Measurements from ENCODE around the gene HTRA3.

HTRA3 gene

DNA sequence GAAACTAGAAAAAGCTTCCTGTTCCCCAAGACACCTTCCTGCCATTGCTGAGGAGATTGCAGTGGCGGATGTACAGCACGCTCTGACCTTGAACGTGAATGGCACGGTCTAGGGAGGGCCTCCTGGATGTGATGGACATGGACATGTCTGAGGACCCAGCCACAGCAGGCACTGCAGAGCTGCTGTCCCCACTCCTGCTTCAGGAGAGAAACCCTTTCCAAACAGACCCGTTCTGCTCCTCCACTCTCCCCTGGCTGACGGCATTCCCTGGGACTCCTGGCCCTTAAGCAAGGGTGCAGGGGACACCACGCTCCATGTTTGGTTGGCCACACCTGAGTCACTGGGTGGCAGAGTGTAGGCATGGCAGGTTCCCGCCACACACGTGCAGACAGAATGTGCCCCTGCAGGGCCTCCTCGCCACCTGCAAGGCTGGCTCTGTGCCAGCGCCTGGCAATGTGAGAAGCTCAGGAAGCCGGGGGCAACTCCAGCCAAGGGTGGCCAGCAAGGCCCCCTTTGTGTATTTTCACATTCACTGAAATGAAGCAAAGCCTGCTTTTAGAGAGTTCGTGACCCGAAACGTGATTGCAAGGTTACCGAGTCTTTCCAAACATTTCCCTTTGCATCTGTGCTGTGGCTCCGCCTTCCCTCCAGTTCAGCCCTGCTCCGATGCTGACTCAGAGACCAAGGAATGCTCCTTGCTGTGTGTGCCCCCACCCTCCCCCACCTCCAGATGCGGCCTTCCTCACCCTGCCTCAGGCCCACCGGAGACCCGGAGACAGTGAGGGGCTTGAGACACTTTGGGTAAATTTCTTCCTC is 46.1 kb downstream of the HTRA3 start:
- no peak for DNase-seq

- no peak for DNase-seq
These were observed 46.8 kb downstream of the HTRA3 start for GRCh38 chr4:8316251-8316771.

- DNase-seq: no peak
These were observed 47.4 kb downstream of the HTRA3 start for GRCh38 chr4:8316911-8317351.

DNA sequence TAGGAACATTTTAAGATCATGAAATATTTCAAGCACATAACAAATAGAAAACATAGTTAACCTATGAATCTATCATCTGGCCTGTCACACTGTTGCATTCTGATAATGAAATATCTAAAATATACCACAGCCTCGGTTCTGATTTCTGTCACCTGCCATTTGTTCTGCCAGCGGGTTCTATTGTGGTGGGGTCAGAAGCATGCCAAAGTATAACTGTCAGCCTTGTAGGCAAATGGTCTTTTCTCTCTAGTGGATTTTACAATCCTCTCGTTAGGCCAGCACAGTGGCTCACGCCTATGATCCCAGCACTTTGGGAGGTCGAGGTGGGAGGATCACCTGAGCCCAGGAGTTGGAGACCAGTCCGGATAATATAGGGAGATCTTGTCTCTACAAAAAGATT is 47.9 kb downstream of the HTRA3 start:
- no peak for DNase-seq

DNA sequence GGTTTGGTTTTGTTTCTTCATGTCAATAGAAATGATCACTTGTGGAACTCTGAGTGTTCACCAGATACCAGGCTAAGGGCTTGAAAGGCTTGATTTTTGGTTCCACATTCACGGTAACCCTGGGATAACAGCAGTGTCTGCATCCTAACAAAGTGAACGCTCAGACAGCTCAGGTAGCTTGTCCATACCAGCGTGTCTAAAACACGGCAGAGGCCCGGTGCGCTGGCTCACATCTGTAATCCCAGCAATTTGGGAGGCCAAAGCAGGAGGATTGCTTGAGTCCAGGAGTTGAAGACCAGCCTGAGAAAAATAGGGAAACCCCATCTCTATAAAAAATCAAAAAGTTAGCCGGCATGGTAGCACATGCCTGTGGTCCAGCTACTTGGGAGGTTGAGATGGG is 49.0 kb downstream of the HTRA3 start:
- no peak for DNase-seq

DNA sequence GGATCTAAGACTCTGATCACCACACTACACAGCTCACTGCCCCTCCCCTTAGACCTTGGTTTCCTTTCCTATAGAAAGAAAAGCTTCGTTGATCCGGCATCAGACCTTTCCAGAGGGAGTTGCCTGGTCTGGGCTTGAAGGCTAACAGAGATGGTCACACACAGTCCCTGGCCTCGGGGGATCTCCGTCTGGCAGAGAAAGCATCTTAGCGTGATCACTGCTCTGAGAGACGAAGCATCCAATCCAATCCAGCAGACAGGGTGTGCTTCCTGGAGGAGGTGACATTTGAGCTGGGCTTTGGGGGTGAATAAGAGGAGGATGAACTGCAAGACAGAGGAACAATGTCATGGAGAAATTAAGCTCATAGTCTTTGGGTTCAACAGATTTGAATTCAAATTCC is 49.5 kb downstream of the HTRA3 start:
- no peak for DNase-seq

- no peak for DNase-seq
These were observed 50.3 kb downstream of the HTRA3 start for GRCh38 chr4:8319731-8320385.

DNA sequence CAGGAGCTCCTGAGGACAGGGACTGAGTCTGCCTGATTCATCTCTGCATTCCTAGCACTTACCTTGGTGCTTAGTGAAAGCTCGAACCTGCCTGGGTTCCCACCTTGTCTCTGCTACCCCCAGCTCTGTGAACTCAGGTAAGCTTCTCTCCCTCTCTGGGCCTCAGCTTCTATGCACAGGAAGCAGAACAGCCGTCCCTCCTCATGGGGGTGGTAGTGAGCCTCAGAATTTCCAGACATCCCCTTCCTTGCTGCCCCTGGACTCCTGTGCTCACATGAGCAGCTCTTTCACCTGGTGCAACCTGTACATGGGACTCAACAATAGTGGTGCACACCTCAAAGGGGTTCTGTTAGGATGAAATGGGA is 50.8 kb downstream of the HTRA3 start:
- DNase-seq: no peak

- no peak for DNase-seq
These were observed 51.7 kb downstream of the HTRA3 start for GRCh38 chr4:8321220-8321619.

DNA sequence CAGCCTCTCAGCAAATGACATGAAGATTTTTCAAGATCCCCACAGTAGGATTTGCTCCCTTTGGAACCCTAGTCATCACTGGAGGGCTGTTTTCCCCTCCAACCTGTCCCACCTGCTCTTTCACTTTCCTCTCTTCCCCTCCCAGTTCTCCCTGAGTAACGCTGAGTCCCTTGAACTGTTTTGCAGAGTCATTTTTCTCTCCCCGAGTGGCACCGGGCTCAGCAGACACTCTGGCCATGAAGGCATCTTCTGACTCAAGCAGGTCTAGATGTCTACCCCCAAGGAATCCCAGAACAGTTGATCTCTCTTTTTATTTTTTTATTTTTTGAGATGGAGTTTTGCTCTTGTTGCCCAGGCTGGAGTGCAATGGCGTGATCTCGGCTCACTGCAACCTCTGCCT is 52.2 kb downstream of the HTRA3 start:
- no peak for DNase-seq

- DNase-seq: no peak
These were observed 53.5 kb downstream of the HTRA3 start for GRCh38 chr4:8322794-8323704.

- DNase-seq: no peak
These were observed 54.5 kb downstream of the HTRA3 start for GRCh38 chr4:8323947-8324555.

DNA sequence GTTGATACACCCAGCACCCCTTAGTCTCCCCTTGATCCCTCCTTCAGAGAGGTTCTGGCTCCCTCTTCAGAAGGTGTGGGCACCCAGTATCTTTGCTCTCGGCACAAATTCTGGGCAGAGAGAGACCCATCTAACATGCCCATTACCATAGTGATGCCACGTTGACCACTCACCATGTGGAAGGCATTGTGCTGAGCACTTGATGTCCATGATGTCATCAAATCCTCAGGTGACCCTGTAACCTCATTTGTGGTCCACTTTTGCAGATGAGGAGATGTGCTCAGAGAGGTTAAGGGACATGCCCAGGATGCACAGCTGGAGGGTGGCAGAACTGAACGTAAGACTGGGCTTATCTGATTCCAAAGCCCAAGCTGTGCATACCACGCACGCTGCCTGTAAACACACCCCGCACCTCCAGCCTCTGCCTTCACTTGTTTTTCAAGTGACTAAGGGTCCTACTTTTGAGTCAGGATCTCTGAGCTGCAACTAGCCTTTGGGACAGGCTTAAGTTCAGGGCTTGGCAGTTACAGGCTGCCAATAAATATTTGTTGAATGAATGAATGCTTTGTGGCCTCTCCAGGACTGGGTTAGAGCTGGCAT is 55.2 kb downstream of the HTRA3 start:
- no peak for DNase-seq

- no peak for DNase-seq
These were observed 55.9 kb downstream of the HTRA3 start for GRCh38 chr4:8325291-8325973.

DNA sequence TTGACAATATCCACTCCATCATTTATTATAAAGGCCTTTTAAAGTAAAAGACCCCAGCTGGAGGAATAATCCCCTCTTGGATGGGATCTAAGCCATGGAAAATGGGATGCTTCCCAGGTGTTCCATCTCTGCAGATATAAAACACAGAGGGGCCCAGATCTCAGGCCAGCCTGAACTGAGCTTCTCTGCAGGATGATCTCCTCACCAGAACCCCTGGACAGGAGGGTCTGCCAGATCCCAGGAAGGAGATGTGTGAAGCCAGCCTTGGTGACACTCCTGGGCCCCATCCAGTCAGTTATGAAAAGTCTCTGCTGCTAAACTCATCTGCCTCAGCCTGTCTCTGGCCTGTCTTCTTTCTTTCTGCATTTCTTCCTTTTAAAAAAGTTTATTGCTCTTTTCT is 56.7 kb downstream of the HTRA3 start:
- DNase-seq: no peak

DNA sequence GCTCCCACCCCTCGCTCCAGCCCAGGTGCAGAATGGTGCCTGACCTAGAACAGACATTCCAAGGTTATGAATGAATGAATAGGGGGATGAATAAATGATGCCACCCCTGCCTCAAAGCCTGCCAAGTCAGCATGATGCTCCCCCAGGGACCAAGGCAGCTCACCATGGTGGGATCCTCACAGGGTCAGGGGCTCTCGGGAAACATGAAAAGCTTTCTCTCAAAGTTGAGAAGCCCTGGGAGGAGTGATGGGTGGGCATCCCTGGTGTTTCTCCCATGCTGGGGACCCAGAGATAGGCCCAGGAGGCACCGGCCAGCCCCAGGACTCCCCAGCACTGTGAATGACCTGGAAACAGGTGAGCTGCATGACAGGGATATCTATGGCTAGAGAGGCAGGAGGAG is 58.9 kb downstream of the HTRA3 start:
- DNase-seq: no peak

GRCh38 chr4:8328866-8329559 is 59.5 kb downstream of the HTRA3 start:
- no peak for DNase-seq

GRCh38 chr4:8329560-8329858 is 60.0 kb downstream of the HTRA3 start:
- DNase-seq: no peak

DNA sequence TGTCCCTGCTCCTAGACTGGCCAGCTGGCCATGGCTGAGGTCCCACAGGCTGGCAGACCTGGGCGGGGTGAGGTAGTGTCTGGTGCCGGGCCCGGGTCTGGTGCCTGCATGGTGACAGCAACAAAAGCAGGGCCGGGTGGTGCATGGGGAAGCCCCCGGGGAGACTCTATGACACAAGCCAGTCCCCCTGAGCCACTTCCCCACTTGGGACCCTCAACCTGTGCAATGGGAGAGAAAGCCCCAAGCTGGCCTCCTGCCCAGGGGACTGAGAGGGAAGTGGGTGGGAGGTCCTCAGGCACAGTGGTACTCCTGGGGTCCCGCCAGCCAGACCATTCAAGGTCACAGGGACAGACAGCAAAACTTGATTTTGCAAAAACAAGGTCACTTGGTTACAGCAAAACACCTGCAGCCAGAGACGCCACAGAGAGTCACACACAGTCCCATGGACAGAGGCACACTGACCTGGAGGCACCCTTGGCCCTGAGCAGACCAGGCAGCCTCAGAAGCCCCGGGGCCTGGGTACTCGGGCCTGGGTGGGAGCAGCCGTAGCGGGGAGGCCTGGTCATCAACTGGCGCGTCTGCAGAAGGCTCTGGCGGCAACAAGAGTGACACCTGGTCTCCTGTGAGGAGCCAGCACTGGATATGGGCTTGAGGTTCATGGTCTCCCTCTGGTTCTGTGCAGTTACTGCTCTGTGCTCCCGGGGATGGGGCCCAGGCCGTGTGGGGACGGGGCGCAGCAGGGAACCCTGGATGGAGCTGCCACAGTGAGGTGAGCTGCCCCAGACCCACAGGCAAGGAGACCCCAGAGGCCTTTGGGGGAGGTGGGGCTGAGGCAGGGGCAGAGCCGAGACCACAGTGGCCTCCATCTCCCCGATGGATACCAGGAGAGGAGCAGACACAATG is 60.6 kb downstream of the HTRA3 start:
- no peak for DNase-seq
